LNCaP clone FGC (cell line): ENCODE results near the gene SH3RF2.

ENCODE experiments used
- DNase-seq: peaks from one replicate; pipeline ENCODE4 v3.0.0-alpha.2; 2011; ENCODE audit warnings: low read depth
- H3K4me3 ChIP-seq: 2 replicates; pipeline ENCODE4 v1.5.1; 2011; ENCODE audit warnings: mild to moderate bottlenecking, low read depth, low read length, control low read depth
- TF ChIP-seq, protein P1 (sequence below): IDR thresholded peaks from 2 replicates; pipeline ENCODE4 v1.5.1; 2012; ENCODE audit warnings: mild to moderate bottlenecking; ENCODE audit not compliant: control insufficient read depth, insufficient read depth; ENCODE audit errors: extremely low read depth

Gene SH3RF2

DNA sequence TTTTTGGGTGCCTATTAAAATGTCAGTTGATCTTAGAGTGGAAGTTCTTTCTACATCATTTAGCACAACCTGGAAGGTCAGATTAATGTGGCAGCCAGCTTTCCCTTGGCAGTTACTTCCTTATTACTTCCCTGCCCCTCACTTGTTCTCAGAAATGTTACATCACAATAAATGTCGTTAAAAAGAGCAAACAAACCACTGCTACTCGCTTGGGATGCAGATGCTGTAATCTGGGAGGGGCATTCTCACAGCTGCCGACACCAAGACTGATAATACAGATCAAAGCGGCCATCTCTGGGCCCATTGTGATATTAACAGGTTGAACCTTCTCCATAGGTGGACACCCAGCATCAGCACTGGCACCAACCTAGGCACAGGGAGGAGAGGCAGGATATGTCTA lies 139.7 kb downstream of the SH3RF2 start:
- no peak overlapping the region for H3K4me3 ChIP-seq
- peak; percentile 14 for DNase-seq
- TF ChIP-seq, protein P1, sequence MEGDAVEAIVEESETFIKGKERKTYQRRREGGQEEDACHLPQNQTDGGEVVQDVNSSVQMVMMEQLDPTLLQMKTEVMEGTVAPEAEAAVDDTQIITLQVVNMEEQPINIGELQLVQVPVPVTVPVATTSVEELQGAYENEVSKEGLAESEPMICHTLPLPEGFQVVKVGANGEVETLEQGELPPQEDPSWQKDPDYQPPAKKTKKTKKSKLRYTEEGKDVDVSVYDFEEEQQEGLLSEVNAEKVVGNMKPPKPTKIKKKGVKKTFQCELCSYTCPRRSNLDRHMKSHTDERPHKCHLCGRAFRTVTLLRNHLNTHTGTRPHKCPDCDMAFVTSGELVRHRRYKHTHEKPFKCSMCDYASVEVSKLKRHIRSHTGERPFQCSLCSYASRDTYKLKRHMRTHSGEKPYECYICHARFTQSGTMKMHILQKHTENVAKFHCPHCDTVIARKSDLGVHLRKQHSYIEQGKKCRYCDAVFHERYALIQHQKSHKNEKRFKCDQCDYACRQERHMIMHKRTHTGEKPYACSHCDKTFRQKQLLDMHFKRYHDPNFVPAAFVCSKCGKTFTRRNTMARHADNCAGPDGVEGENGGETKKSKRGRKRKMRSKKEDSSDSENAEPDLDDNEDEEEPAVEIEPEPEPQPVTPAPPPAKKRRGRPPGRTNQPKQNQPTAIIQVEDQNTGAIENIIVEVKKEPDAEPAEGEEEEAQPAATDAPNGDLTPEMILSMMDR, result no peak

DNA sequence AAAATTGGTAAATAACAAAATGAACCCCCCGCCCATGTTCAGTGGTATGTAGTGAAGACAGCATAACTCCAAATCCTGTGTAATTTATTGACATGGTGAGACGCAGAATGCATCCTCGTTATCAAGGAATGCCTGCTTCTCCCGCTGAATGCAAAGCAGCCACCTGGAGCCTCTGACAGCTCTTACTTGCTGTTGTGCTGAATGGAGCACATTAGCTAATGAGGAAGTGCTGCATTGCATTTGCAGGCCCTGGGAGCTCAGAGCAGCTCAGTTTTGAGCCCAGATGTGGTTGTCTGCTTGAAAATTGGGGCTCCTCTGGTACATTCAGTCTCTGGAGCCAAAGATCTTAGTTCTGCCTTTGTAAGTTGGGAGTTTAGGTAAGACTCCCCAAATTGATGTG lies 140.1 kb downstream of the SH3RF2 start:
- TF ChIP-seq, protein P1, result no peak
- H3K4me3 ChIP-seq, result no peak overlapping the region
- no peak for DNase-seq

DNA sequence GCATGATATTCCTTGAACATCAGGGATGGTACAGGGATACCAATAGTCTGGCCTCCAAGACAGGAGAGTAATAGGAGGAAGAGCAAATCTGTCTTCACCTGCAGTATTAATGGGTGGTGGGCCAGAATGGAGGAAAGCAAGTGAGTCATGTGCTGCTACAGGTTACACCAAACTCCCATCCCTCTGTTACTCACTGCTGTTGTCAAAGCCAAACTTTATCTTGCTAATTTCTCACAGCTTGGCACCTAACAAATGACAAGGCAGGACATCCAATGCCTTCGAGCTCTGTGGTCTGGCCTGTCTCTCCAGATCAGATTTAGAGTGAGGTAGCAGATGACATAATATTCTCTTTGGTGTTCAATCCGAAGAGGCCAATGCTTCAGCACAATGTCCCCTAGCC lies 142.2 kb downstream of the SH3RF2 start:
- no peak overlapping the region for H3K4me3 ChIP-seq

DNA sequence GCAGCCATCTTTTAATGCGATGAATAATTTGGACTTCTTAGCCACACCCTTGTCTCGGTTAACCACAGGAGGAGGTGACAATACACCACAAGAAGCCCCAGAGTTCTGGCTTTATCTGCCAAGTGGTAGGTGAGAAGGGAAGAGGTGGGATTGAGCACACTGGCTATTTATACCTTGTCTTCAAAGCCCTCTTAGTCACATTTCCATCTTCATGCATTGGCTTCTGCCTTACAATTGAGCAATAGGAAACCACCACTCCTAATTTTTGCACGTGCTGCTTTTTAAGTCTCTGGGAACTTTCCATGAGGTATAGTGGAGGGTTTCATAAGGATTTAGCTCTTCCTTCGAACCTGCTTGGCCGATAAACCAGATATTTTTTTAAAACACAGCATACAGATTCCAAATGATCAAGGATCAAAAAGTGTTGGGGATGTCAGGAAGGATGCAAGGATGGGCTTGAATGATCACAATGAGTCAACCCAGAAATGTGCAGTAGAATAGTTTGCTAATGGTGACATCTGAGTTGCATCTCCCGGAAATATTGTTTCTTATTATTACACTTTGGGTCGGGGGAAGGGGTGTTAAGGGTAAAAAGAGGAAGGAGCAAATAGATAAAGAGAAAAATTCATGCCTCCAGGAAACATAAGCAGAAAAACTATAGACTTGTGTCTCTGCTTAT lies 143.5 kb downstream of the SH3RF2 start:
- no peak overlapping the region for H3K4me3 ChIP-seq
- DNase-seq, result no peak
- TF ChIP-seq, protein P1, result no peak

More for the DNA sequence above, 142.2 kb downstream of the SH3RF2 start:
- TF ChIP-seq, protein P1, result no peak
- DNase-seq, result no peak

DNA sequence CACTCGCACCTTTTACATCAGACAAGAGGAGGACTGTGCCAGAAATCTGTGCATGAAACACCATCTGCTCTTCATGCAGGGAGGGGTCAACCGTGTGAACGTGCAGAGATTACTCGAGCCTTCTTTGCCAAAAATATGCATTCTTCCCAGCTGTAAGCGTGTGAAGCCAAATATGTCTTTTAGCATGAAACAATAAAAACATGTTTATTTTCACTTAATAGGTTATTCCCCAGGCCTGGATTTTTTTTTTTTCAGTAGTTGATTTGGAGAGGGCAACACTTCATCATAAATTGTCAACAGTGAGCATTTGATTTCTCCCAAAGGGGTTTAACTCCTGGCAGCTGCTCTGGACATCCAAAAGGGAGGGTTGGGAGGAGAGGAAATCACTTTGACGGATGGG lies 145.2 kb downstream of the SH3RF2 start:
- TF ChIP-seq, protein P1, result no peak
- DNase-seq, result no peak
- H3K4me3 ChIP-seq, result no peak overlapping the region

DNA sequence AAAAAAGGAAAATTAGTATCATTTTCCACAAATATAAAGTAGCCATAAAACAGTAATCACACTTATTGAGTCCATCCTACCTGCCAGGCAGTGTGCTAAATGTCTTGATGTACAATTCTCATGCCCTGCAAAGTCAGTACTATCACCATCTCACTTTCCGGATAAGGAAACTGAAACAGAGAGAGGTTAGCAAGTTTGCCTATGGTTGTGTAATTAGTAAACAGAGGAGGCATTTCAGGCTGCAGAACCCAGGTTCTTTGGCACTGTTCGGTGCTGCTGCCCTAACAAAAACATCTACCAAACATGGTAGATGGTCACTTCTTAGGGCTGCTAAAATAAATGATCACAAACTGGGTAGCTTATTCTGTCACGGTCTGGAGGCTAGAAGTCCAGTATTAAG lies 146.4 kb downstream of the SH3RF2 start:
- no peak overlapping the region for H3K4me3 ChIP-seq
- TF ChIP-seq, protein P1, result no peak
- no peak for DNase-seq

DNA sequence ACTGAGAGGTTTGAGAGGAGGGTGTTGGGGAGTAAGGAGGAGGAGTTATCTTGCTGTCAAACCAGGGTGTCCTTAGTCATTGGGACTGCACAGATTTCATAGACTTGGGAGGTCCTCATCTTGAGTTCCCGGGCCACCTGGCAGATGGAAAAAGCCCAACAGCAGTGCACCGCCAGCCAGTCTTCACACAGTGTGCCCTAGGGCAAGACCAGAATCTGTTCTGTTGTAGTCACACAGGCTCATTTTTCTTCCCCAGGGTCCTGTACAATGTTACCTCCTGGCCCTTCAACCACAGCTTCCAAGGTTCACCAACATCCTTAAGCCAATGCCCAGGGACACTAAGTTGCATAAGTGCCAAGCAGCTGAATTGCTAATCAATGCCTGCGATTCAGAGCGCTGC lies 148.0 kb downstream of the SH3RF2 start:
- no peak overlapping the region for H3K4me3 ChIP-seq
- DNase-seq, result no peak
- TF ChIP-seq, protein P1, result no peak
